IMR-90 (cell line): ENCODE data around the gene ENTPD1. TPM values are rescaled to one million over a fixed set of nuclear protein-coding genes. Genes with fewer than 3 reads are reported as not detected.

Experiments used
- ATAC-seq: fragments of 200-7000 bp; cut with Tn5 transposase; 2 replicates; pipeline ENCODE4 v1.9.1; 2020; ENCODE audit warnings: low read depth, mild to moderate bottlenecking, moderate library complexity
- BruUV-seq: library from RNA; stranded (reverse); fragments of 400-500 nt; replicated peaks from 2 replicates; lab custom pipeline; 2021; lab: Mats Ljungman, UMichigan
- CTCF ChIA-PET: fragments of 300-600 bp; formaldehyde crosslinking; extraction: SDS; loops from one replicate; lab custom pipeline; 2021; ENCODE audit warnings: antibody characterized with exemption; lab: Yijun Ruan, JAX
- POLR2A ChIA-PET: fragments of 300-600 bp; sonication (Branson Sonifier 250); formaldehyde crosslinking; loops from one replicate; lab custom pipeline; 2022; ENCODE audit warnings: antibody characterized with exemption; ENCODE audit not compliant: unreplicated experiment; lab: Charles Lee
- DNase-seq: peaks from one replicate; pipeline ENCODE4 v3.0.0; 2013
- H2AFZ ChIP-seq: replicated peaks from 2 replicates; pipeline ENCODE3; 2013; ENCODE audit warnings: low read length, mild to moderate bottlenecking; ENCODE audit not compliant: poor library complexity
- H2AK5ac ChIP-seq: 2 replicates; pipeline ENCODE4 v1.6.1; 2013; ENCODE audit warnings: low read depth, low read length, inconsistent platforms
- H2AK9ac ChIP-seq: replicated peaks from 2 replicates; pipeline ENCODE3; 2013; ENCODE audit warnings: mild to moderate bottlenecking, low read depth, low read length, moderate library complexity; ENCODE audit not compliant: poor library complexity
- H2BK120ac ChIP-seq: 2 replicates; pipeline ENCODE4 v1.6.1; 2013; ENCODE audit warnings: low read depth, low read length, inconsistent platforms
- H2BK15ac ChIP-seq: 3 replicates; pipeline ENCODE4 v1.6.1; 2013; ENCODE audit warnings: low read depth, low read length, inconsistent platforms
- H2BK20ac ChIP-seq: 2 replicates; pipeline ENCODE4 v1.6.1; 2013; ENCODE audit warnings: low read depth, mild to moderate bottlenecking, inconsistent platforms, low read length, moderate library complexity
- H2BK5ac ChIP-seq: 2 replicates; pipeline ENCODE4 v1.6.1; 2013; ENCODE audit warnings: mild to moderate bottlenecking, low read depth, low read length, inconsistent platforms; ENCODE audit not compliant: poor library complexity, severe bottlenecking
- H3K14ac ChIP-seq: replicated peaks from 2 replicates; pipeline ENCODE4 v1.6.1; 2013; ENCODE audit warnings: low read depth, low read length, inconsistent platforms
- H3K18ac ChIP-seq: 2 replicates; pipeline ENCODE4 v1.6.1; 2013; ENCODE audit warnings: low read depth, low read length, control low read depth
- H3K23ac ChIP-seq: 2 replicates; pipeline ENCODE4 v1.6.1; 2013; ENCODE audit warnings: low read depth, low read length, inconsistent platforms
- H3K27ac ChIP-seq: 2 replicates; pipeline ENCODE4 v1.5.1; 2013; ENCODE audit warnings: mild to moderate bottlenecking, control low read depth, low read length; ENCODE audit not compliant: insufficient read depth
- H3K27me3 ChIP-seq: 2 replicates; pipeline ENCODE4 v1.6.1; 2013; ENCODE audit warnings: low read length; ENCODE audit not compliant: control insufficient read depth, insufficient read depth
- H3K36me3 ChIP-seq: 2 replicates; pipeline ENCODE4 v1.6.1; 2013; ENCODE audit warnings: low read length, mixed read lengths; ENCODE audit not compliant: control insufficient read depth, insufficient read depth
- H3K4ac ChIP-seq: 2 replicates; pipeline ENCODE4 v1.6.1; 2013; ENCODE audit warnings: low read depth, low read length, inconsistent platforms
- H3K4me1 ChIP-seq: 2 replicates; pipeline ENCODE4 v1.6.1; 2013; ENCODE audit warnings: low read length, mixed read lengths; ENCODE audit not compliant: control insufficient read depth, insufficient read depth
- H3K4me2 ChIP-seq: 2 replicates; pipeline ENCODE4 v1.6.1; 2013; ENCODE audit warnings: low read depth, mild to moderate bottlenecking, control low read depth, low read length, moderate library complexity
- H3K4me3 ChIP-seq: 2 replicates; pipeline ENCODE4 v1.5.1; 2013; ENCODE audit warnings: low read depth, mild to moderate bottlenecking, control low read depth, low read length, moderate library complexity; ENCODE audit not compliant: insufficient read depth
- H3K56ac ChIP-seq: 2 replicates; pipeline ENCODE4 v1.6.1; 2013; ENCODE audit warnings: low read length, inconsistent platforms; ENCODE audit not compliant: insufficient read depth; ENCODE audit errors: extremely low read depth
- H3K79me1 ChIP-seq, 2 experiments: 2 replicates each; pipeline ENCODE4 v1.6.1; 2013; ENCODE audit warnings: low read length in 2 of 2, inconsistent platforms in 1 of 2, low read depth in 1 of 2
- H3K9ac ChIP-seq: 2 replicates; pipeline ENCODE4 v1.6.1; 2013; ENCODE audit warnings: low read depth, low read length, control low read depth
- H3K9me1 ChIP-seq: 2 replicates; pipeline ENCODE4 v1.6.1; 2013; ENCODE audit warnings: low read length, inconsistent platforms; ENCODE audit not compliant: insufficient read depth
- H3K9me3 ChIP-seq: 2 replicates; pipeline ENCODE4 v1.6.1; 2013; ENCODE audit warnings: low read length; ENCODE audit not compliant: control insufficient read depth, insufficient read depth
- H4K20me1 ChIP-seq: 2 replicates; pipeline ENCODE4 v1.6.1; 2013; ENCODE audit warnings: low read length, inconsistent platforms; ENCODE audit not compliant: insufficient read depth
- H4K5ac ChIP-seq: 2 replicates; pipeline ENCODE4 v1.6.1; 2013; ENCODE audit warnings: mild to moderate bottlenecking, low read depth, low read length, control low read depth
- H4K8ac ChIP-seq, 2 experiments: 2 replicates each; pipeline ENCODE4 v1.6.1; 2013; ENCODE audit warnings: low read depth in 2 of 2, low read length in 2 of 2, control low read depth in 1 of 2, inconsistent platforms in 1 of 2
- H4K91ac ChIP-seq: 2 replicates; pipeline ENCODE4 v1.6.1; 2013; ENCODE audit warnings: low read depth, low read length, inconsistent platforms; ENCODE audit not compliant: insufficient read depth
- BHLHE40 ChIP-seq: fragments of 150-350 bp; IDR thresholded peaks from 2 replicates; pipeline ENCODE4 v1.6.1; 2016; ENCODE audit warnings: mild to moderate bottlenecking, low read depth, low read length
- CEBPB ChIP-seq: IDR thresholded peaks from 2 replicates; pipeline ENCODE4 v1.6.1; 2012; ENCODE audit warnings: low read depth, low read length, improper control_type of control experiment
- CHD1 ChIP-seq: IDR thresholded peaks from 2 replicates; pipeline ENCODE4 v1.6.1; 2012; ENCODE audit warnings: low read depth, low read length, improper control_type of control experiment
- FOS ChIP-seq: fragments of 150-350 bp; IDR thresholded peaks from 2 replicates; pipeline ENCODE4 v1.6.1; 2016; ENCODE audit warnings: low read depth, low read length
- MAFK ChIP-seq: IDR thresholded peaks from 2 replicates; pipeline ENCODE4 v1.6.1; 2012; ENCODE audit warnings: low read depth, low read length, improper control_type of control experiment
- MAZ ChIP-seq: IDR thresholded peaks from 2 replicates; pipeline ENCODE4 v1.6.1; 2012; ENCODE audit warnings: low read depth, mild to moderate bottlenecking, low read length, improper control_type of control experiment, moderate library complexity, borderline replicate concordance
- MXI1 ChIP-seq: IDR thresholded peaks from 2 replicates; pipeline ENCODE4 v1.6.1; 2012; ENCODE audit warnings: low read depth, mild to moderate bottlenecking, low read length, moderate library complexity, borderline replicate concordance
- NFE2L2 ChIP-seq: fragments of 150-350 bp; IDR thresholded peaks from 2 replicates; pipeline ENCODE4 v1.6.1; 2016; ENCODE audit warnings: low read depth, mild to moderate bottlenecking, low read length
- POLR2A ChIP-seq: IDR thresholded peaks from 2 replicates; pipeline ENCODE4 v1.6.1; 2012; ENCODE audit warnings: mild to moderate bottlenecking, low read depth, low read length
- RAD21 ChIP-seq: IDR thresholded peaks from 2 replicates; pipeline ENCODE4 v1.6.1; 2012; ENCODE audit warnings: low read length, improper control_type of control experiment
- RCOR1 ChIP-seq: IDR thresholded peaks from 2 replicates; pipeline ENCODE4 v1.6.1; 2012; ENCODE audit warnings: mild to moderate bottlenecking, low read length, improper control_type of control experiment; ENCODE audit not compliant: insufficient replicate concordance
- RFX5 ChIP-seq: IDR thresholded peaks from 2 replicates; pipeline ENCODE4 v1.8.0; 2012; ENCODE audit warnings: low read depth, mild to moderate bottlenecking, low read length, moderate library complexity
- SMC3 ChIP-seq: fragments of 150-350 bp; IDR thresholded peaks from 2 replicates; pipeline ENCODE4 v1.6.1; 2016; ENCODE audit warnings: low read depth, mild to moderate bottlenecking, antibody characterized with exemption, low read length, moderate library complexity
- USF2 ChIP-seq: fragments of 150-350 bp; IDR thresholded peaks from 2 replicates; pipeline ENCODE4 v1.6.1; 2017; ENCODE audit warnings: mild to moderate bottlenecking, antibody characterized with exemption, low read length, low read depth
- WGBS, 2 experiments: methylation state at CpG; one replicate each; pipeline versions ENCODE4 v1.1.5 to v1.1.7; 2013; ENCODE audit warnings: missing lambda C conversion rate in 2 of 2; ENCODE audit not compliant: insufficient read length in 1 of 2; ENCODE audit errors: extremely low coverage in 2 of 2; 5-methylcytosine and 5-hydroxymethylcytosine counted together
- dilution Hi-C: fragments of 300-500 bp; cut with HindIII; formaldehyde crosslinking; loops from one replicate; pipeline ENCODE4 v1.14.3; 2018; ENCODE audit warnings: low sequenced_read_pairs; ENCODE audit not compliant: unreplicated experiment
- in situ Hi-C: fragments of 300-500 bp; cut with MboI; formaldehyde crosslinking; loops from 3 replicates; pipeline ENCODE4 v1.14.3; 2019; ENCODE audit warnings: low sequenced_read_pairs, inconsistent platforms, mixed read lengths
- intact Hi-C: fragments of 100-400 bp; cut with micrococcal nuclease; formaldehyde crosslinking; loops from 2 replicates; pipeline ENCODE4 v1.10.0; 2022
- polyA plus RNA-seq, 3 experiments: library from polyadenylated mRNA; depleted of rRNA; stranded (reverse); fragments of >200 nt; gene quantifications; 2 replicates each; pipeline ENCODE4 v1.2.3, GENCODE V29; 2012; ENCODE audit warnings: low replicate concordance in 1 of 3
- total RNA-seq: library from RNA; depleted of rRNA; stranded (reverse); fragments of >200 nt; gene quantifications from 2 replicates; pipeline ENCODE4 v1.2.3, GENCODE V29; 2012
- TF ChIP-seq, protein P1 (sequence below): conservative IDR thresholded peaks from 2 replicates; pipeline ENCODE4 v1.5.1; 2012; ENCODE audit warnings: mild to moderate bottlenecking, low read depth, low read length, improper control_type of control experiment
- TF ChIP-seq, protein P2 (sequence below): fragments of 150-350 bp; IDR thresholded peaks from 2 replicates; pipeline ENCODE4 v1.6.1; 2016; ENCODE audit warnings: low read depth, mild to moderate bottlenecking, low read length, moderate library complexity, borderline replicate concordance

The ENTPD1 gene
- total and polyA plus RNA-seq, 2 of the 4 experiments (the other 2 are of a cell fraction): under 0.01 TPM; not detected in 1

DNA sequence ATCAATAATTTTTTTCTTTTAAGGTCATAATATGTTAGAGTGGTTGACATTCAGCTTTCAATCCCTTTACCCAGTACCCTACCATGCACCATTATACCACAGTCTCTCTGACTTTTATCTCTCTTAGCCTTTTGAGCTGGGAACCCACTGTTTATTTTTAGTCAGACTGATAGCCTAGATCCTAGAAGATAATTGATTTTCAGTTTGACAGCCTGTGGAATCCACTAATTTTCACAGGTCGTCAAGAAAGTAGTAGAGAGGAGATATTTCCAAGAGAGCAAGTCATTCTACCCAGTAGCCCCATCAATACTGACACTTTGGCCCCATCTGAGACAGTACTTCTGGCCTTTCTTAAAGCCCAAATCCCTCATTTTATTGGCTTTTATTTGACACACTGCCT lies 84.7 kb downstream of the ENTPD1 start:
- no peak overlapping the region for H4K8ac ChIP-seq
- H3K79me1 ChIP-seq: no peaks in the 10 kb centered on the region
- in situ Hi-C loops: loop anchor here (5.0 kb wide), 1 partner anchor 143 kb away; no protein-coding TSS in a partner anchor
- no peak overlapping the region for H3K4ac ChIP-seq
- H4K20me1 ChIP-seq: no peaks in the 10 kb centered on the region
- ChIA-PET CTCF (interaction anchor here (1.0 to 15.6 kb wide), 4 partner anchors 21 to 146 kb away, joined by 3 to 174 read pairs (median 11); partner anchors contain the start of gene TCTN3), POLR2A (no interaction called here)
- H3K9me3 ChIP-seq: no peaks in the 10 kb centered on the region
- H4K91ac ChIP-seq: no peak overlapping the region
- H3K4me3 ChIP-seq: no peak overlapping the region
- no peak overlapping the region for H4K5ac ChIP-seq
- no peaks in the 10 kb centered on the region for H3K27me3 ChIP-seq
- H3K4me1 ChIP-seq: peaks cover 3% of the 10 kb centered on the region; the same call in 1 of the 2 replicates
- H3K27ac ChIP-seq: no peak overlapping the region
- no TSS peak for BruUV-seq
- dilution Hi-C loops: no loop called here
- intact Hi-C loops: no loop called here
- no peak overlapping the region for H3K23ac ChIP-seq
- H2AK9ac ChIP-seq: no peak overlapping the region
- no peak overlapping the region for H2AFZ ChIP-seq
- no peak overlapping the region for H3K9ac ChIP-seq
- no peaks in the 10 kb centered on the region for H3K36me3 ChIP-seq
- H3K14ac ChIP-seq: no peak overlapping the region
- H3K18ac ChIP-seq: no peak overlapping the region
- no peak overlapping the region for H2BK15ac ChIP-seq
- no CpG with 5 or more reads among the region's 1 CpG for WGBS, 2 experiments
- H2BK120ac ChIP-seq: no peak overlapping the region
- no peak overlapping the region for H3K56ac ChIP-seq
- no peak overlapping the region for H2BK20ac ChIP-seq
- no peak overlapping the region for H3K4me2 ChIP-seq
- no peak overlapping the region for H2AK5ac ChIP-seq
- ATAC-seq (no peak), DNase-seq (no peak)
- H2BK5ac ChIP-seq: no peak overlapping the region
- TF ChIP-seq CEBPB: no peak
- TF ChIP-seq MAFK: no peak
- no peak for TF ChIP-seq SMC3
- TF ChIP-seq MXI1: no peak
- TF ChIP-seq MAZ: no peak
- TF ChIP-seq, protein P1, sequence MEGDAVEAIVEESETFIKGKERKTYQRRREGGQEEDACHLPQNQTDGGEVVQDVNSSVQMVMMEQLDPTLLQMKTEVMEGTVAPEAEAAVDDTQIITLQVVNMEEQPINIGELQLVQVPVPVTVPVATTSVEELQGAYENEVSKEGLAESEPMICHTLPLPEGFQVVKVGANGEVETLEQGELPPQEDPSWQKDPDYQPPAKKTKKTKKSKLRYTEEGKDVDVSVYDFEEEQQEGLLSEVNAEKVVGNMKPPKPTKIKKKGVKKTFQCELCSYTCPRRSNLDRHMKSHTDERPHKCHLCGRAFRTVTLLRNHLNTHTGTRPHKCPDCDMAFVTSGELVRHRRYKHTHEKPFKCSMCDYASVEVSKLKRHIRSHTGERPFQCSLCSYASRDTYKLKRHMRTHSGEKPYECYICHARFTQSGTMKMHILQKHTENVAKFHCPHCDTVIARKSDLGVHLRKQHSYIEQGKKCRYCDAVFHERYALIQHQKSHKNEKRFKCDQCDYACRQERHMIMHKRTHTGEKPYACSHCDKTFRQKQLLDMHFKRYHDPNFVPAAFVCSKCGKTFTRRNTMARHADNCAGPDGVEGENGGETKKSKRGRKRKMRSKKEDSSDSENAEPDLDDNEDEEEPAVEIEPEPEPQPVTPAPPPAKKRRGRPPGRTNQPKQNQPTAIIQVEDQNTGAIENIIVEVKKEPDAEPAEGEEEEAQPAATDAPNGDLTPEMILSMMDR: no peak
- TF ChIP-seq USF2: no peak
- no peak for TF ChIP-seq POLR2A
- TF ChIP-seq RFX5: no peak
- TF ChIP-seq NFE2L2: no peak
- TF ChIP-seq CHD1: no peak
- TF ChIP-seq FOS: no peak
- TF ChIP-seq, protein P2, sequence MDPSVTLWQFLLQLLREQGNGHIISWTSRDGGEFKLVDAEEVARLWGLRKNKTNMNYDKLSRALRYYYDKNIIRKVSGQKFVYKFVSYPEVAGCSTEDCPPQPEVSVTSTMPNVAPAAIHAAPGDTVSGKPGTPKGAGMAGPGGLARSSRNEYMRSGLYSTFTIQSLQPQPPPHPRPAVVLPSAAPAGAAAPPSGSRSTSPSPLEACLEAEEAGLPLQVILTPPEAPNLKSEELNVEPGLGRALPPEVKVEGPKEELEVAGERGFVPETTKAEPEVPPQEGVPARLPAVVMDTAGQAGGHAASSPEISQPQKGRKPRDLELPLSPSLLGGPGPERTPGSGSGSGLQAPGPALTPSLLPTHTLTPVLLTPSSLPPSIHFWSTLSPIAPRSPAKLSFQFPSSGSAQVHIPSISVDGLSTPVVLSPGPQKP: no peak
- TF ChIP-seq RAD21: no peak
- no peak for TF ChIP-seq BHLHE40
- no peak for TF ChIP-seq RCOR1
- H3K9me1 ChIP-seq: no peaks in the 10 kb centered on the region
